Measurements from ENCODE around the gene NES.

DNA sequence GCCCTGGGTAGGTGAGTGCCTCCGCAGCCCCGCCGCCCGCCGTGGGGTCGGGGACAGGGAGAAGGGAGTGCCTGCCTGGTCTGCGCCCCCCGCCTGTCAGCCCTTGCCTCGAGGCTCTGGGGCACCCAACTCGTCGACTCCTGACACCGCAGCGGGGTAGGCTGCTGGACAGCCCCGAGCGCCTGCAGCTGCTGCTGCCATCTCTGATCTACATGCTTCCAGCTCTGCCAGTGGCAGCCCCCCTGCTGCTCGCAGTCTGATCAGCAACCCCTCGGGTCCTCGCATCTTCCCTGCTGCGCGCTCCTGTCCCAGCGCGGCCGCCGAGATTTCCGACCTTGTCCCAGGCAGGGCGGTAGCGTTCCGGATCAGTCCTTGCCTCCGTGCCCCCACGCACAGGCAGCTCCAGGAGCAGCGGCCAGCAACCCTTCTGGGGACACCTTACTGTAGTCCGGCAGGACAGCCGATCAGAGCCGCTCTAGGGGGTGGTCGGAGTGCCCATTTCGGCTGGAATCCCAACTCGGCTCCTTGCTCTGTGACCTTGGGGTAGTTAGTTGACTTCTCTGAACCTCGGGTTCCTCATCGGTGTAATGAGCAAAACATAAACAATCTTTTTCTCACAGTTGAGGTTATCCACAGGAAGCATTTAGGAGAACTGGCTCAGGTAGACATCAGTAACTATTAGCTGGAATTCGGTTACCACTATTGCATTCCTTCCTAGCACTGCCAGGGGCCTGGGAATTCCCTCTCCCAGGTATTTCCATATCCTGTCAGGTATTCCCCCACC is 34.8 kb downstream of the NES start:
- TF ChIP-seq POLR2AphosphoS5 (IDR thresholded peaks at IDR 0.05; ENCODE audit: low read depth, low read length) (no peak), REST (IDR thresholded peaks at IDR 0.05; ENCODE audit: insufficient read depth in 1 of 2, low read depth in 2 of 2, low read length in 1 of 2) (no peak), SIN3A (IDR thresholded peaks at IDR 0.05; ENCODE audit: borderline replicate concordance, insufficient read depth, low read depth, low read length) (no peak)
- TF ChIP-seq, protein P1, sequence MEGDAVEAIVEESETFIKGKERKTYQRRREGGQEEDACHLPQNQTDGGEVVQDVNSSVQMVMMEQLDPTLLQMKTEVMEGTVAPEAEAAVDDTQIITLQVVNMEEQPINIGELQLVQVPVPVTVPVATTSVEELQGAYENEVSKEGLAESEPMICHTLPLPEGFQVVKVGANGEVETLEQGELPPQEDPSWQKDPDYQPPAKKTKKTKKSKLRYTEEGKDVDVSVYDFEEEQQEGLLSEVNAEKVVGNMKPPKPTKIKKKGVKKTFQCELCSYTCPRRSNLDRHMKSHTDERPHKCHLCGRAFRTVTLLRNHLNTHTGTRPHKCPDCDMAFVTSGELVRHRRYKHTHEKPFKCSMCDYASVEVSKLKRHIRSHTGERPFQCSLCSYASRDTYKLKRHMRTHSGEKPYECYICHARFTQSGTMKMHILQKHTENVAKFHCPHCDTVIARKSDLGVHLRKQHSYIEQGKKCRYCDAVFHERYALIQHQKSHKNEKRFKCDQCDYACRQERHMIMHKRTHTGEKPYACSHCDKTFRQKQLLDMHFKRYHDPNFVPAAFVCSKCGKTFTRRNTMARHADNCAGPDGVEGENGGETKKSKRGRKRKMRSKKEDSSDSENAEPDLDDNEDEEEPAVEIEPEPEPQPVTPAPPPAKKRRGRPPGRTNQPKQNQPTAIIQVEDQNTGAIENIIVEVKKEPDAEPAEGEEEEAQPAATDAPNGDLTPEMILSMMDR (IDR thresholded peaks at IDR 0.05), result no peak
